ENCODE measurements around the gene TEC.

The TEC gene

GRCh38 chr4:48149827-48150370 lies 119.7 kb downstream of the TEC start:
- no peaks in the 10 kb centered on the region for H3K9me3 ChIP-seq (replicated peaks; ENCODE audit: insufficient read depth, low read length)
- H3K4me3 ChIP-seq (ENCODE audit: low read length) = no peak overlapping the region
- no peaks in the 10 kb centered on the region for H3K27me3 ChIP-seq (replicated peaks; ENCODE audit: insufficient read depth, low read length)
- TF ChIP-seq EZH2 (optimal IDR thresholded peaks at IDR 0.05; ENCODE audit: low read depth, low read length) = no peak
- no peak for TF ChIP-seq CTCF (IDR thresholded peaks at IDR 0.05; ENCODE audit: low read length)
- TF ChIP-seq EZH2phosphoT487 (IDR thresholded peaks at IDR 0.05; ENCODE audit: low read length) = no peak
- no peak overlapping the region for H3K4me2 ChIP-seq (ENCODE audit: low read depth, low read length)
- peaks cover 30% of the 10 kb centered on the region for H3K36me3 ChIP-seq (replicated peaks; ENCODE audit: insufficient read depth, low read length)
- H3K9me2 ChIP-seq (replicated peaks; ENCODE audit: insufficient read depth, low read length) = no peaks in the 10 kb centered on the region
- H3K27ac ChIP-seq (ENCODE audit: low read length) = no peak overlapping the region
- H3F3A ChIP-seq (ENCODE audit: insufficient read depth, low read length) = peaks cover 7% of the 10 kb centered on the region; the same call in 1 of the 2 replicates
- no peak for DNase-seq
- H3K9ac ChIP-seq (ENCODE audit: low read length) = no peak overlapping the region
- peaks cover 13% of the 10 kb centered on the region for H4K20me1 ChIP-seq (ENCODE audit: insufficient read depth, low read length)
- no peaks in the 10 kb centered on the region for H3K4me1 ChIP-seq (ENCODE audit: low read length)
- no peak overlapping the region for H2AFZ ChIP-seq (ENCODE audit: low read length)
- H3K79me2 ChIP-seq (ENCODE audit: low read length) = peaks cover 86% of the 10 kb centered on the region

GRCh38 chr4:48147621-48148020 lies 122.0 kb downstream of the TEC start:
- Histone ChIP-seq H4K20me1 (ENCODE audit: insufficient read depth, low read length) (peaks cover 11% of the 10 kb centered on the region), H3K9me2 (replicated peaks; ENCODE audit: insufficient read depth, low read length) (no peaks in the 10 kb centered on the region), H3K79me2 (ENCODE audit: low read length) (peaks cover 85% of the 10 kb centered on the region), H3K36me3 (replicated peaks; ENCODE audit: insufficient read depth, low read length) (peaks cover 35% of the 10 kb centered on the region), H3K4me1 (ENCODE audit: low read length) (no peaks in the 10 kb centered on the region), H3K4me3 (ENCODE audit: low read length) (no peak overlapping the region), H2AFZ (ENCODE audit: low read length) (no peak overlapping the region), H3K27me3 (replicated peaks; ENCODE audit: insufficient read depth, low read length) (no peaks in the 10 kb centered on the region), H3K9me3 (replicated peaks; ENCODE audit: insufficient read depth, low read length) (no peaks in the 10 kb centered on the region), H3F3A (ENCODE audit: insufficient read depth, low read length) (peaks cover 7% of the 10 kb centered on the region; the same call in 1 of the 2 replicates), H3K27ac (ENCODE audit: low read length) (no peak overlapping the region), H3K4me2 (ENCODE audit: low read depth, low read length) (no peak overlapping the region), H3K9ac (ENCODE audit: low read length) (no peak overlapping the region)
- TF ChIP-seq CTCF (IDR thresholded peaks at IDR 0.05; ENCODE audit: low read length) (no peak), EZH2 (optimal IDR thresholded peaks at IDR 0.05; ENCODE audit: low read depth, low read length) (no peak), EZH2phosphoT487 (IDR thresholded peaks at IDR 0.05; ENCODE audit: low read length) (no peak)
- DNase-seq = no peak

GRCh38 chr4:48141048-48141447 lies 128.6 kb downstream of the TEC start:
- H3K9ac ChIP-seq (ENCODE audit: low read length) = no peak overlapping the region
- H3K36me3 ChIP-seq (replicated peaks; ENCODE audit: insufficient read depth, low read length) = peaks cover 43% of the 10 kb centered on the region
- H3K27me3 ChIP-seq (replicated peaks; ENCODE audit: insufficient read depth, low read length) = no peaks in the 10 kb centered on the region
- peaks cover 68% of the 10 kb centered on the region for H3K79me2 ChIP-seq (ENCODE audit: low read length)
- peaks cover 41% of the 10 kb centered on the region for H3F3A ChIP-seq (ENCODE audit: insufficient read depth, low read length)
- no peaks in the 10 kb centered on the region for H3K9me2 ChIP-seq (replicated peaks; ENCODE audit: insufficient read depth, low read length)
- peaks cover 26% of the 10 kb centered on the region for H3K4me1 ChIP-seq (ENCODE audit: low read length)
- H3K27ac ChIP-seq (ENCODE audit: low read length) = no peak overlapping the region
- H3K4me3 ChIP-seq (ENCODE audit: low read length) = no peak overlapping the region
- peaks cover 4% of the 10 kb centered on the region for H4K20me1 ChIP-seq (ENCODE audit: insufficient read depth, low read length)
- no peak overlapping the region for H2AFZ ChIP-seq (ENCODE audit: low read length)
- H3K9me3 ChIP-seq (replicated peaks; ENCODE audit: insufficient read depth, low read length) = no peaks in the 10 kb centered on the region
- DNase-seq = peak; percentile 63
- H3K4me2 ChIP-seq (ENCODE audit: low read depth, low read length) = no peak overlapping the region
- TF ChIP-seq CTCF (IDR thresholded peaks at IDR 0.05; ENCODE audit: low read length) (peak; percentile 46), EZH2phosphoT487 (IDR thresholded peaks at IDR 0.05; ENCODE audit: low read length) (no peak)

Data from MM.1S (cell line).